GM10248 (cell line): ENCODE results near the gene SLC66A2.

ENCODE experiments used
- CTCF ChIA-PET: fragments of 300-600 bp; sonication (Branson Sonifier 250); formaldehyde crosslinking; extraction: SDS; loops from one replicate; lab custom pipeline; 2021; ENCODE audit warnings: antibody characterized with exemption; lab: Yijun Ruan, JAX
- POLR2A ChIA-PET: fragments of 350-650 bp; sonication (Branson Sonifier 250); formaldehyde crosslinking; extraction: SDS; loops from one replicate; lab custom pipeline; 2020; ENCODE audit warnings: antibody characterized with exemption; lab: Yijun Ruan, JAX
- DNase-seq: peaks from one replicate; pipeline ENCODE4 v3.0.0; 2012; ENCODE audit errors: extremely low spot score
- TF ChIP-seq, protein P1 (sequence below): IDR thresholded peaks from 2 replicates; pipeline ENCODE4 v1.5.1; 2012; ENCODE audit warnings: mild to moderate bottlenecking, low read depth; ENCODE audit errors: extremely low read depth, missing control alignments, control extremely low read depth

SLC66A2 gene

DNA sequence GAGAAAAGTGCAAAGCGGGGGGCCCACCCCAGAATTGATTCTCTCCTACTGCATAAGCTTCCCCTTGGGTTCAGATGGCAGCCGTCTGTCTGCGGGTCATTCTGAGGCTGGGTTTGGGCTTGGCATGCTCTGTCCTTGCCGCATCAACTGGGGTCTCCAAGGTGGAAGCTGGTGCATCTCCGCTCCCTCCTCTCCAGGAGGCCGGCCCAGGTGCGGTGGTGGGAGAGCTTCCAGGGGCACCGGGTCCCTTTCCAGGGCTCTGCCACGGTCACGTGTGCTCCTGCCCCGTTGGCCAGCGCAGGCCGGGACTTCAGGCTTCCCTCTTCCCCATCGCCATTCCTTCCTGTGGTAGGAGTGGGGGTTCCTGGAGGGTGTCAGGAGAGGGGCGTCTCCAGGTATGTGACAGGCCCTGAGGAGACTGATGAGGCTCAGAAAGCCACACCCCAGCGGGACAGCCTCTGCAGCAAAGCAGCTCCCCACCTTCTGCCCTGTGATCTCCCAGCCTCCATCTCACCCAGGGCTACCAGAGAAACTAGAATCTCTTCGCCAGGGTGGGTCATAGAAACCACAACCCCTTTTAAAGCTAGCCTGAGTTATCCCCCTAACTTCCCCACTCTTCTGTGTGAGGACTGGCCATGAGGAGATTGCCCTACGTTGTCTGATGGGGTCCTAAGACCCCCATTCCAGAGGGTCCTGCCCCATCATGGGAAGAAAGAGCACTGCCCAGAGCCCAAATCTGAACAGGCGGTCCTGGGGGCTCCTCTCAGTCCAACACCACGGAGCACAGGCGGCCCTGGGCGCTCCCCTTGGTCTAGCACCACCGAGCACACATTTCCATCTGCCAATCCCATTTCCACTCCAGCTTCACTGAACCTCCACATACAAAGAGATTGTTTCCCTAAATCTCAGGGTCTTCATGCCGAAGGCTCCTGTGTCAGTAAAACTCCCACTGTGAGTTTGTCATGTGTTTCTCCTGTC, 76.6 kb downstream of the SLC66A2 start:
- TF ChIP-seq, protein P1, sequence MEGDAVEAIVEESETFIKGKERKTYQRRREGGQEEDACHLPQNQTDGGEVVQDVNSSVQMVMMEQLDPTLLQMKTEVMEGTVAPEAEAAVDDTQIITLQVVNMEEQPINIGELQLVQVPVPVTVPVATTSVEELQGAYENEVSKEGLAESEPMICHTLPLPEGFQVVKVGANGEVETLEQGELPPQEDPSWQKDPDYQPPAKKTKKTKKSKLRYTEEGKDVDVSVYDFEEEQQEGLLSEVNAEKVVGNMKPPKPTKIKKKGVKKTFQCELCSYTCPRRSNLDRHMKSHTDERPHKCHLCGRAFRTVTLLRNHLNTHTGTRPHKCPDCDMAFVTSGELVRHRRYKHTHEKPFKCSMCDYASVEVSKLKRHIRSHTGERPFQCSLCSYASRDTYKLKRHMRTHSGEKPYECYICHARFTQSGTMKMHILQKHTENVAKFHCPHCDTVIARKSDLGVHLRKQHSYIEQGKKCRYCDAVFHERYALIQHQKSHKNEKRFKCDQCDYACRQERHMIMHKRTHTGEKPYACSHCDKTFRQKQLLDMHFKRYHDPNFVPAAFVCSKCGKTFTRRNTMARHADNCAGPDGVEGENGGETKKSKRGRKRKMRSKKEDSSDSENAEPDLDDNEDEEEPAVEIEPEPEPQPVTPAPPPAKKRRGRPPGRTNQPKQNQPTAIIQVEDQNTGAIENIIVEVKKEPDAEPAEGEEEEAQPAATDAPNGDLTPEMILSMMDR, result no peak
- DNase-seq, result no peak
- CTCF ChIA-PET, result interaction anchor here (1.3 kb wide), 1 partner anchor 12 kb away, joined by 3 read pairs; no protein-coding TSS in a partner anchor
- POLR2A ChIA-PET, result no interaction called here

DNA sequence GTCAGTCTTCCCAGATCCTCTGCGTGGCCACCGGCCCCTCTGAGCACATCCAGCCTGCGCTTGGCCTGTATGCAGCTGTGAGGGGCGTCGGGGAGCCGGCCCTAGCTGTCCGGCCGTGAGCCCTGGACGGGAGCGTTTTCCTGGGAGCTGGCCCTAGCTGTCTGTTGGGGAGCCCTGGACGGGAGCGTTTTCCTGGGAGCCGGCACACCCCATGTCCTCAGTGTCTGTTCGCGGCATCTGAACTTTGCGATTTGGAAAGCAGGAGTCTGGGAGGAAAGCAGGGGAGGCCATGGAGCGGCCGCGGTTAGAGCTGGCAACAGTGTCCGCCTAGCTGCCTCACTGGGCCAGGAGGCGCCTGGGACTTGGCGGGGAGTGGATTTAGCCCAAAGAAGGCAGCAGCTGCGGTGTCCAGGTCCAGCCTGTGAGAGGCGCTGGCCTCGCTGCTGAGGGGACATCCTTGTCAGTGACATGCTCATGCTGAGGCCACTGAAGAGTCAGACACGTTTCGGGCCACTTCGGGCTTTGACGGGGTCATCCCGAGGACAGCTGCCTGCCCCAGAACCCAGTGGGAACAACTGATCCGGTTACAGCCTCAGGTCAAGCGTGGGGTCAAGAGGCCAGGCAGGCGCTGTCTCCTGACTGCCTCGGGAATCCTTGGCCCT, 77.9 kb downstream of the SLC66A2 start:
- DNase-seq, result no peak
- CTCF ChIA-PET, result interaction anchor here (1.3 kb wide), 1 partner anchor 11 kb away, joined by 3 read pairs; no protein-coding TSS in a partner anchor
- TF ChIP-seq, protein P1, result no peak
- POLR2A ChIA-PET, result no interaction called here

DNA sequence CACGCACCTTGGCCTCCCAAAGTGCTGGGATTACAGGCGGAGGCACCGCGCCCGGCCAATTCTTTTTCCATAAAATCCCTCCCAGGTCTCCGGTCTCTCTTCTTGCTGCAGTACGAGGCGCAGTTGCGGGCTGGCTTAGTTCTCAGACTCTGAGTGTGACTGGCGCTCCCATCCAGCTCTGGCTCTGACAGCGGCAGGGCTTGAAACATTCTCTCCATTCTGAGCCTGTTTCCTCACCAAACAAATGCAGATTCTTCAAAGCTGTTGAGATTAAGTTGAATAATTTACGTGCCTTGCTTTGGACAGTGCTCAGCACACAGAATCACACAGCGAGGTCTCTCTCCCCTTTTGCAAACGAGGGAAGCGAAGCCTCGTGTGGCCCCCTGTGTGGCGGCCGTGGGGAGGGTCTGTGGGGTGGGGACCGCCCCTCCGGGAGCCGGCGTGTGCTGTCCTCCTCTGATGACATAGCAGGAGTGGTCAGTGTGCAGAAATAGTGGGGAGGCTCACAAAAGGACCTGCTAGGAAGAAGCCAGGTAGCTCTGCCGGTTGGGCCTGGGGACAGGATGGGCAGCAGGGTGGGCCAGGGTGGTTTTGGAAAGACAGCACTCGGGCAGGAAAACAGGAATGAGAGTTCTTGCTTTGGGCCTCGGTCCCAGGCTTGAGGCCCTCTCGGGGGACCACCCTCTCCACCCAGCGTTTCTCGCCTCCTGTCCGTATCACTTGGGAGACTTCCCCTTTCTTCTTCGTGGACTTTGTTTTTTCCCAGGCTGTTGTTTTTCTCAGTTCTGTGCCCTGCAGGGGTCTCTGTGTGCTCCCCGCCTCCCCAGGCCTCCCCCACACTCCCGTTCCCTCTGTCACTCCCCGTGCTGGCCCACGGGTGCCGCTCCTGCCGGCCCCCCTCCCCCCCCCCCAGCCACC, 78.7 kb downstream of the SLC66A2 start:
- CTCF ChIA-PET, result interaction anchor here (1.3 kb wide), 1 partner anchor 10 kb away, joined by 3 read pairs; no protein-coding TSS in a partner anchor
- TF ChIP-seq, protein P1, result no peak
- no peak for DNase-seq
- POLR2A ChIA-PET, result no interaction called here

DNA sequence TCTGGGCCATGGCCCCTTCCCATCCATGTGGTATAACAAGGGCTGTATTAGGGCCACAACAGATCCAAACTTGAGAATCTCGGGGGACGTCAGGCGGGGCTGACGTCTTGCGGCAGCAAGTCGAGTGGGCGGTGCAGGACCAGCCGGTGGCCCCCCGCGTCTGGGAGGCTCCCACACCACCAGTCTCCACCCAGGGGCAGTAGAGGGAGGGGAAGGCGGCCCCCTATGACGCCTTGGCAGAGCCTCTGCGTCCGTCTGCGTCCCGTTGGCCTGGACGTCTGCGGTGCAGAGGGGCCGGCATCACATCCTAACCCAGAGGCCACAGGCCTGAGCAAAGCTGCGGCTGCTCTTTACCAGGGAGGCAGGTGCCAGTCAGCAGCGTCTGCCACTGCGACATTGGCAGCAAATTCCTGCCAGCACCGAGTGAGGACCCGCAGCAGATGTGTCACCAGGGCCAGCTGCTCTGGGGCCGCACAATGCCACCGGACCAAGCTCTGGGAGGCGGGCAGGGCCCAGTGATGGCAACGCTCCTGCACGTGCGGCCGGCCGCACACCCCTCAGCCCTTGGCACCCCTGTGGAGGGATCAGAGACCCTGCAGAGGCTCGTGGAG, 79.9 kb downstream of the SLC66A2 start:
- DNase-seq, result no peak
- ChIA-PET POLR2A (no interaction called here), CTCF (no interaction called here)
- TF ChIP-seq, protein P1, result no peak

DNA sequence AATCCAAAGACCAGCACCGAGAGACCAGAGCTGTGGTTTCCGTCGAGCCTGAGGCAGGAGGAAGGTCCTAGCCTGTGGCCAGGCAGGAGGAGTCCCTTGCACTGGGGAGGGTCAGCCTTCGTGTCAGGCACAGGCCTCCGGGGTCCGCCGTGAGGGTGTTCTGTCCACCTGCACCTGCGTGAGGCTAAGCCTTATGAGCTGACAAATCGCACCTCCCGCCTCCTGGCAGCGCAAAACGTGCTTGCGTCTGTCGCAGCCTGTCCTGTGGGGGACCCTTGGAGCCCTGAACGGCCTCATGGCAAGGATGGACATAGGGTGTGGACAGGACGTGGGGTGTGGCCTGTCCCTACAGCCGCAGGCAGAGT, 80.4 kb downstream of the SLC66A2 start:
- POLR2A ChIA-PET, result no interaction called here
- DNase-seq, result no peak
- CTCF ChIA-PET, result no interaction called here
- TF ChIP-seq, protein P1, result no peak
